HG03066 (cell line): ENCODE measurements around the gene SLC39A11.
"Not testable (repeated sequence)": the region's sequence is repeated elsewhere in the genome, so short reads cannot be mapped to it uniquely, and the experiment has no call there.

Experiments
- ATAC-seq: cut with Tn5 transposase; IDR thresholded peaks from one replicate; pipeline ENCODE4 v1.9.1; 2021; ENCODE audit warnings: low read depth; ENCODE audit not compliant: unreplicated experiment

Gene SLC39A11

DNA sequence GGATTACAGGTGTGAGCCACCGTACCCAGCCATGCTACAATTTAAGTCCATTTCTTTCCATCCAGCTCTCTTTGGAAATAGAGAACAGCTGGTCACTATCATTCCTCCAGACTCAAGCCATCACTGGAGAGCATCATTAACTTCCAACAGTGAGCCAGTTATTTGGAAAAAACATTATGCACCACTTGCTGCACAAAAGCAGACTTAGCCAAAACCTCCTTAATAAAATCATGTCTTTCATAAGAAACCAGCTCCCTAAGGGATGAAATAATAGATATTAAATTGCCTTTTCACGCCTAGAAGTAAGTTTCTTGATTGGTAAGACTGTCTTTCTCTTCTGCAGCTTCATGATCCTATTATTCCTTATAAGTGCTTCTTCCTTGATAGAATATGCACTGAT is 17.9 kb downstream of the SLC39A11 start:
- no peak for ATAC-seq

DNA sequence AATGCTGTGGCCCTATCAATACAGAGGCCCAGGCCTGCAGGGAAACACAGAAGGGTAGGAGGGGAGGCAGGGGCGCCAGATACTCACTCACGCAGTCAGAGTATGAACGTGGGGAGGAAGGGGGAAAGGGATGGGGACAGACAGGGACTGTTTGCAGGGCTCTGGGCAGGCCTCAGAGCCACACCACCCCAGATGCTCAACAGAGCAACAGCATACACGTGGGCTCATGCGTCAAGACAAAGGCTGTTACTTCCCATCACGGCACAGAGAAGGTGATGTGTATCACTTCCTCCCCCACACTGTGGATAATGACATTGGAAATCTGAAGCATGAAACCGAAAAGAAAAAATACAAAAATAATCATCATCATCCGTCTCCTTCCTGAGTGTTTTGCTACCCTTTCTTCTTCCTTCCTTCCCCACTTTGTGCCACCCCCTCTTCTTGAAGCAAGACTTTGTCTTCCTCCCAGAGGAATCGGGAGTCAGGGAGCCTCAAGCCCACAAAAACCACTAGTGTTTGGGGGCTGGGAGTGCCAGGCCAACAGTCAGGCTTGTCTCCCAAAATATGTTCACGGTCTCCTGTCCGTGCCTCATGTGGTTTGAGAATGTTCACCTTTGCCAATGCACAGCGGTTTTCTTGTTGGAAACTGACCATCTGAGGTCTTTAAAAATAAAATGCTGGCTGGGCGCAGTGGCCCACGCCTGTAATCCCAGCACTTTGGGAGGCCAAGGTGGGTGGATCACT is 20.1 kb downstream of the SLC39A11 start:
- no peak for ATAC-seq

DNA sequence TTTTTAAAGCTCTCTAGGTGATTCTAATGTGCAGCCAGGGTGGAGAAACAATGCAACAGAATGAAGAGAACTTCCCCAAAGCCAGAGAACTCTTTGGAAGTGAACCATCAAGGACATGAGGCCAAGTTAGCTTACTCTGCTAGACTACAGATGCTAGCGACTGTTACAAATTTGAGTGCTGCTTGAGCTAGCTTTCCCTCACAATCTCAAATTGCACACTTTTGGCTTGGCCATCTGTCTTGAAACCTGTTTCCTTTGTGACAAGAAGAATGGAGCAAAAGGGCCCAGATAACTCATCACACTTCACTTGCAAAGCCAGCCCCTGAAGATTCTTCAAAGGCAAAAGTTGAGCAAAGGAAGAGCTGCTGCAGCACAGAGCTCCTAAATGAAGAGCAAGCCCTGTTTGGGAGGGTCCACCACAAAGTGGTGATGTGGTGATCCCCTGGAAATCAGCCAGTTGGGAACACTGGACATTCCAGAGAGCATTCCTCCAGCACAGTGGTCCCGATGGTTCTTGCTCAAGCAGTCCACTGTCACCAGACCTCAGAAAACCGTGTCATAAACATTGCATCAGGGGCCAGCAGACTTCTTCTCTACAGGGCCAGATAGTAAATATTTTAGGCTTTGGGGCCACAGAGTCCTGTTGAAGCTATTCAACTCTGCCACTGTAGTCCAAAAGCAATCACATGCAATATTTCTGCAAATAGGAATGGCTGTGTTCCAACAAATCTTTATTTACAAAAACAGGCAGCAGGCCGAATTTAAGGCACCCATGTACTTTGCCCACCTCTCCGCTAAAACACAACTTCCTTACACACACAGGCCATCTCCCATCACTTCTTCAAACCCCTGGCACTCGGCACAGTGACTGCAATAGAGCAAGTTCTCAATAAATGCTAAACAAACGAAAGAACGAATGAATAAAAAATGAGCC is 21.2 kb downstream of the SLC39A11 start:
- no peak for ATAC-seq

DNA sequence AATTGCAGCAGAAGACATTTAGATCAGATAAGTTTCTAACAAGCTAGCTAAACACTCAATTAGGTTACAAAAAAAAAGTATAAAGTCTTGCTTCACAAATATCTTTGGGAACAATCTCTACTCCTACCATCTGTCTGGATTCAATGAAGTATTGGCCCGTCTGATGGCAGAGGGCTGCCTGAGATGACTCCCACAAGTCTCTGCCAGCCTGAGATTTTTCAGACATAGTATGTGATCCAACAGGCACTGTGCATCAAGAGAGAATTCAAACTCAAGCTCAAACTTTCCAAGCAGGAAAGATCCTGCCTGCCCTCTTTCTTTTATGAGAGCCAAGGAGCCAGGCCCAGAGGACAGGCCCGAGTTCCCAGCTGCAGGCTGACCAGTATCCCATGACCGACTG is 22.6 kb downstream of the SLC39A11 start:
- ATAC-seq: no peak

DNA sequence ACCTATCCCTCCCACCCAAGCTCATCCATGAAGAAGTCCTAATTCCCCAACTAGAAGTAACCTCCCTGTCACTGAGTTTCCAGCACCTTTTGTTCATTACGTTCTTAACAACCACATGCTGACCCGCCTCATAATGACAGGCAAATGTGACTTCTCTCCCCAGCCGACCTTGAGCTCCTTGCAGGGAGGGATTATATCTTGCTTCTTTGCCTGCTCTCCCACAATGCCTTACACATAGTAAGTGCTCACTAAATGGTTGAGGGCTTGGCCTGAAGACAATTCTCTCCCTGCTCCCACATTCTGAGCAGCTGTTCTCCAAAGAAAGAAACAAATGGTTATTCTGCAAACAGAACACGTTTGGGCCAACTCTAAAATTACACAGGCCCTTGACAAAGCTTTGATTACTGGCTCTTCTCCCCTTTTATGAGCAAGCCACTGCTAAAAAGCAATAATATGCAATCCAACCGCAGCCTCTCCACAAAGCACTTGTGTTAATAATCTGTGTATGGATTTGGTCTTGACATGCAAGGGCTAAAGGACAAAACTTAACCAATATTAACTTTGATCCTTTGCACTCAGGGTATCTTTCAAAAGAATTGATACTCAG is 23.2 kb downstream of the SLC39A11 start:
- no peak for ATAC-seq

DNA sequence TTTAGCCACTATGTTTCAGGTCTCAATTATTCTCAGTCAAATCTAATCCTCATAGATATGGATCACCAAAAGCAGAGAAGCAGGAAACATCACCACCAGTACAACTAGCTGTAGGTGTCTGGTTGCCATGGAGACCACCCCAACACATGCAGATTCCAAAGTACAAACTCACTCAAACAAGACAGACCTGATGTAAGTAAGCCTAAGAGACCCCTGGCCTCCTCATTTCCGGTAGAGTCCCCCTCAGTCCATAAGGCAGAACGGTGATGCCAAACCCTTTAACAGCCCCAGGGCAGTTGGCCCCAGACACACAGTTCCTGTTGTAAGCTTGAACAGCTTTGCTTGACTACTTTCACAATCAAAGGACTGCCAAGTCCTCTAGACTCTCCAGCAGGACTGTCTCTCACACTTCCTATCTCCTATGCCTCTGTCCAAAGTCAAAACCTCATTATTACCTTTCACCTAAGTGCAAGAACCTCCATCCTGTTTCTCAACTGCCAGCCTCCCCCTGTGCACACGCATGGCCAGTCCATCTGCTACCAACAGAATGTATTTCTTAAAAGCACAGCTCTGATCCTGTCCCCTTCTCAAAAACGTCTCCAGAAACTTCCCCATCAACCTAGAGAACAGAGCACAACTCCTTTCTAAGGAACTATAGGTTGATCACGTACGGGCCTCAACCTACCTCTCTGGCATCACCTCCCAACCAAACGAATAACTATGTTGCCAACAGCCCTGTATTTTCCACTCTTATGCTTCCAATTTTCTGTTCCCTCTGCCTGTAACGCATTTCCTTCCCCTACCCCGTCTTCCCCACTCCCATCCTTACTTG is 23.9 kb downstream of the SLC39A11 start:
- ATAC-seq: no peak

DNA sequence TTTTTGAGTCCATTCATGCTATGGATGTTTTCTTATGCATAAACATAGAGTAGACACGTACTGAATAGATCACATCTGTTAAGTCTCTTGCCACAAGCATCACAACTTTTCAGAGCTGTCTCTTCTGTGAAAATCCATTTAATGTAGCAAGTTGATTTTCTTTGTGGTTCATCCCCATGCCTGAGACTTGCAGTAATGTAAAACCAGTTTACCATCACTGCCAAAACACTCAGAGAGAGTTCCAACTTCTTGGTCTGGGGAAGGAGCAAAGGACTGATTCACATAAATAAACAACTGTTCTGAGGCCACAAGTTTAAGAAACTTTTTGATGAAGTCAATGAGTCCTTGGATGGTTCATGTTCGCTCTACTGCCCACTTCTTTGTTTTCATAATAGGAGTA is 24.8 kb downstream of the SLC39A11 start:
- not testable (repeated sequence) for ATAC-seq

DNA sequence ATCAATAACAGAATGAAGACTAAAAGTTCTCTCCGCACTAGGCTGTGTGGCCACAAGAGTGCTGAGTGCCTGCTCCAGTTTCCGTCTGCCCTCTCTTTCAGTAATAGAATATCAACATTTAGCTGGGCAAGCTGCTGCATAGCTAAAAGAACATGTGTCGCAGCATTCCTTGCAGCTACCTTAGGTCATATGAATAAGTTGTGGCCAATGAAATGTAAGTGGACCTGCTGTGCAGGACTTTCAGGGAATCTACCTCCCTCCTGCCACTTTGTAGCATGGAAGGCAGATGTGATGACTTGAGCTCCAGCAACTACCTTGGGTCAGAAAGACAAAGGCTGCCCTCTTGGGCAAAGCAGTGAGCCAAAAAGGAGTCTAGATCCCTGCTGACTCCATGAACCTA is 25.4 kb downstream of the SLC39A11 start:
- no peak for ATAC-seq

DNA sequence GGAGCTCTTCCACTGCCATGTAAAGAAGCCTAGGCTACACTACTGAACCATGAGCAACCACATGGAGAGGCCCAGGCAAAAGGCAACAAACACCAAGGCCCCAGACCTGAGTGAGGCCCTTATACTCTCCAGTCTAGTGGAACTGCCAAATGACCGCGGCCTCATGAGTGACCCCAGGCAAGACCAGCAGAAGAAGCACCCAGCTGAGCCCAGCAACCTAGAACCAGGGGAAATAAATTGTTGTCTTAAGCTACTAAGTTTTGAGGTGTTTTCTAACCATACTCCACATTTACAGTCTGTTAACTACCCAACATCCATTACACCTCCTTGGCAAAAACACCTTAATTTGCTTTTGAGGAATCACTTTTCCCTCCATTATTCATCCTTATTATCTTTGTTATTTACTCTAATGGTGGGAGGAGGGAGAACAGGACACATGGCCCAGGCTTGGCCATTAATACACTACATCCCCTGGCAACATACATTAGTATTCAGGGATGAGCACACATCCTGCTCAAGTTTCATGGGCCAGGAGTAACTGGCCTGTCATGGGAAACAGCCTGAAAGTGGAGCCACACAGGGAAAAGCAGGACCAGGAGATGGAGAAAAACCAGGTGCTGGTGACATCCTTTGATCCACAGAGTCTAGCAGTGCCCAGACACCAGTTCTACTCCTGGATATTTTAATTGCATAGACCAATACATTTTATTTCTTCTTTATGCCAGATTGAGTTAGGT is 26.2 kb downstream of the SLC39A11 start:
- no peak for ATAC-seq

DNA sequence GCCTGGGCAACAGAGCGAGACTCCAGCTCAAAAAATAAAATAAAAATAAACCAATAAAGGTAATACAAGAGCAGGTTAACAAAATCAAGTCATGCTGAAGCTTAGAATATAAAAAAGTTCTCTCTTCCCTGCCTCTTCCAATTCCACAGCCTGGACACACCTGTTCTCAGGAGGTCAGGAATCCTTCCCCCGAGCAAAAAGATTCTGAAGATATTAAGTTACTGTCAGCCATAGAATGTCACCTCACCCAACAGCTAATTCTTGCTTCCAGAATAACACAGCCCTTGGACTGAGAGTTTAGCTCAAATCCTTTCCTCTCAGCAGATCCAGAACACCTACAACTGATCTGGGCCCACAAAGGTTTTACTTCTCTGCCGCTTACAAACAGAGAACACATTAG is 27.1 kb downstream of the SLC39A11 start:
- no peak for ATAC-seq

DNA sequence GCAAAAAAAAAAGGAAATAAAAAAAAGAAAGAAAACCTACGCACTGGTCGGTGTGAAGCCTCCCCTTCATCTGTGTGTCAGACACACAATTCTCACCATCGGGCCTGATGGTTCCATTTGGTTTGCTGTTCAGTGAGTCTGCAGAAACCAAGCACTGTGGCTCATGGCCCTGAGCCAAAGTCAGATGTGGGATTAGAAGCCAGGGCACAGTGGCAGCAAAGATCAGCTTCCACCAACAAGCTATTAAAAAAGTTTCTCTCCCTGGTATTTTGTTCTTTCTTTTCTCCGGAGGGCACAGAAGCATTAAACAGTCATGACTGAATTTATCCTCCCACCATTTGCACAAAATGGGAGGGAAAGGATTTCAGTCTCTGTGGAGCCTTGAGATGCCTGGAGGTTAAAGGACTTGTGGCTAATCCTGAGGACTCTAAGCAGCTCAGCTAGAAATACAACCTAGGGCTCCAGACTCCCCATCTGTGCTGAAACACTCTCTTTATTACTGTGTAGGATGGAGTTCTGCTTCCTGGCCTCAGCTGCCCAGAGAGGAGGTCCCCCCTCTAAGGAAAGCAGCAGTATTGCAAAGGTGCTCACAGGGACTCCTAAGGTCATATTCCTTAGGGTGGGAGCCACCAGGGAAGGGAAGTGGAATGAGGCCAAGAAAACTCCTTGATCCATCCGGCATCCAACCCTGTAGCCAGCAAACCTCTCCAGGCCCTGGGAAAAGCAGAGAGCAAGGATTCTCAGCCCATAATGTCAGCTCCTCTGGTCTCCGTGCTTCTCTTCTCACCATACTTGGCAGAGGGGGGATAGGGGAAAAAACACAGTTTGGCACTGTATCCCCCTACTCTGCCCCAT is 28.2 kb downstream of the SLC39A11 start:
- ATAC-seq: no peak

DNA sequence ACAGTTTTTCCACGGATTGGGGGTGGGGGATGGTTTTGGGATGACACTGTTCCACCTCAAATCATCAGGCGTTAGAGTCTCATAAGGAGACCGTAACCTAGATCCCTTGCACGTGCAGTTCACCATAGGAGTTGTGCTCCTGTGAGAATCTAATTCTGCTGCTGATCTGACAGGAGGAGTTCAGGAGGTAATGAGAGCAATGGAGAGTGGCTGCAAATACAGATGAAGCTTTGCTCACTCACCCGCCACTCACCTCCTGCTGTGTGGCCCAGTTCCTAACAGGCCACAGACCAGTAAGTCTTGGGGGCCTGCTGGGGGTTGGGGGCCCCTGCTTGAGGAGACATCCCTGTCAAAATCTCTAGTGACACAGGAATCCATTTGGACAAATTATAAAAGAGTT is 29.8 kb downstream of the SLC39A11 start:
- no peak for ATAC-seq

DNA sequence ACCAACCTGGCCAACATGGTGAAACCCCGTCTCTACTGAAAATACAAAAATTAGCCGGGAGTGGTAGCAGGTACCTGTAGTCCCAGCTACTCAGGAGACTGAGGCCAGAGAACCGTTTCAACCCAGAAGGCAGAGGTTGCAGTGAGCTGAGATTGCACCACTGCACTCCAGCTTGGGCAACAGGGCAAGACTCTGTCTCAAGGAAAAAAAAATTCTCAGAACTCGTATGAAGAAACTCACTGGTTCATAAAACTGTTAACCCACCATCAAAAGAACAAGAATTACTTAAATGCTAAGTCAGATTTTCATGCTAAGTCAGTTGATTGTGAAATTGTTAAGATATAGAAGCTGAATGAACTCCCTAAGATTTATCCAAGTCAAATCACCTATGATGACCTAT is 31.3 kb downstream of the SLC39A11 start:
- no peak for ATAC-seq

DNA sequence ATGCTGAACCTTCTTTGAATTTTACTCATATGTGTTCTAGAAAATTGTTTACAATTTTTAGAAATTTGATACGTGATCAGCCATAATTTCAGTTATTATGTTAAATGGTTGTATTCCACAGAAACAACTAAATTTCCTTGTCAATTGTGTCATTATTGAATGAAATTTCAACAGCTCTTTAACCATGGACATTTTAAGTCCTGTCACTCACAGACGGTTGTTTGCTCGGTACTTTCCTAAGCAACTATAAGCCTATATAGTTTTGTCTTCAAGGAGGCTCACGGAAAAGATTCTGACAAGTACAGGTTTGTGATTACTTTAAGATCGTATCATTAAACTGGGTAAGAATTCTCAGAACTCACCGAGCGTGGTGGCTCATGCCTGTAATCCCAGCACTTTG is 31.8 kb downstream of the SLC39A11 start:
- ATAC-seq: no peak

DNA sequence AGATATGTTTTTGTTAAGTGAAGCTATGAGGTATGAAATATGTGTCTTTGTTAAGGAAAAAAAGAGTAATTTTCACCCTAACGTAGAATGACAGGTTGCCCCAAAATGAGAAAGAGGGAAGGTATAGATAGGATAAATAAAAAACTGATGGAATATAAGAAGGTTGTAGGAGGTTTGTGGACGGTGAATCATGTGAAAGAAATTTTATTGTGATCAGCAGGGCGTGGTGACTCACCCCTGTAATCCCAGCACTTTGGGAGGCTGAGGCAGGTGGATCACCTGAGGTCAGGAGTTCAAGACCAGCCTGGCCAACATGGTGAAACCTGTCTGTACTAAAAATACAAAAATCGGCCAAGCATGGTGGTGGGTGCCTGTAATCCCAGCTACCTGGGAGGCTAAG is 32.8 kb downstream of the SLC39A11 start:
- ATAC-seq: not testable (repeated sequence)

DNA sequence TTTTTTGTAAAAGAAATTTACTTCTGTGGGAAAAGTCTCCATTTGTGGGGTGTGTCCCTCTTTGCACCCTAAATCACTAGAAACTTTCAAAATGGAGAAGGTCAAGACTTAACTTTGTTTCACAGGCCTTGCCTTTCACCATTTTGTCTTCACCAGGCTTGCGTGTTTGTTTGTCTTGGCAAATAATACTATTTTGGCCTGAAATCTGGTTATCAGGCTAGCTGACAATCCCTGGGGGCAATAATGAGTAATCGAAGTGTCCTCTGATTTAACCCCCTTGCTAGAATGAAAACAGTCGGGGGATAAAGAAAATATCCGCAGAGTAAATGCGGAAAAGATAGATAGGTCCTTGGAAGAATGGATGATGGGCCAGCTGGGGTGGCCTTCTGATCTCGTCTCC is 34.5 kb downstream of the SLC39A11 start:
- ATAC-seq: no peak

DNA sequence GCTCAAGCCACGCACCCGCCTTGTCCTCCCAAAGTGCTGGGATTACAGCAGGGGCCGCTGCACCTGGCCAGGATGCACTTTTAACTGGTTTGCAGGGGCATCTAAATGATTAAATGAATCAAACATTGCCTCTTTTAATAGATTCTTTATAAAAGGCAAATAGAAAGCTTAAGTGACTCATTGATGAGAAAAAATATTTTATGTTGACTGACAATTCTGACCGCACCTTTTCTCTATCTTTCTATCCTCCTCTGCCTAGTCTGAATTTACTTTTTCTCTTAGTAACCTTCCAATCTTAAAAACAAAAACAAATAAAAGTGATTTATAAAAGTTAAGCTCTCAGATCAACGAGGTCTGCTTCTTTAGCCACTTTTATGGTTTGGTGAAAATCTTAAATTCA is 35.3 kb downstream of the SLC39A11 start:
- no peak for ATAC-seq

DNA sequence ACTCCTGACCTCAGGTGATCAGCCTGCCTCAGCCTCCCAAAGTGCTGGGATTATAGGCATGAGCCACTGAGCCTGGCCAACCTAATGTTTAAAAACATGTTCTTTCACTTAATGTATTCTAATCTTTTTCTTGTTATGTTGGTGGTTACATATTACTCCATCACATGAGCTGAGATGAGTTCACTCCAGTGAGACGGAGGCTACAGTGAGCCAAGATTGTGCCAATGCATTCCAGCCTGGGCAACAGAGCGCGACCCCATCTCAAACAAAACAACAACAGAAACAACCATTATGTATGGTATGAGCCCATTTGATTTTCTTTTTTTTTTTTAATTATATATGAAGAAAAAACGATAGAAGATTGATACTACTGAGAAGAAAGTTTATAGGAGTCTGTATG is 39.6 kb downstream of the SLC39A11 start:
- ATAC-seq: no peak

DNA sequence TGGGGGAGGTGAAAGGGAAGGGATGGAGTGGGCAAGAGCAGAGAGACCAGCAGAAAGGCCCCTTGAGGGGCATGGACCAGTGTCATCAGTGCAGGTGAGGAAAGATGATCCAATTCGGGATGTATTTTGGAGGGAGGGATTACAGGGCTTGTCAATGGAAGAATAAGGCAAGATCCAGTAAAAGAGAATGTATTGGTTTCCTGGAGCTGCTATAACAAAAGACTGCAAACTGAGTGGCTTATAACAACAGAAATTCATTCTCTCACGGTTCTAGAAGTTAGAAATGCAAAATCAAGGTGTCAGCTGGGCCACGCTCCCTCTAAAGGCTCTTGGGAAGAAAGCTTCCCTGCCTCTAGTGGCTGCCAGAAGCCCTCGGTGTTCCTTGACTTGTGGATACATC is 41.7 kb downstream of the SLC39A11 start:
- ATAC-seq: no peak
